Measurements from ENCODE around the gene FAM228B. TPM values are rescaled to one million over a fixed set of nuclear protein-coding genes. Genes with fewer than 3 reads are reported as not detected.

Gene FAM228B
- polyA plus RNA-seq, 1 donor = 12.6 TPM

DNA sequence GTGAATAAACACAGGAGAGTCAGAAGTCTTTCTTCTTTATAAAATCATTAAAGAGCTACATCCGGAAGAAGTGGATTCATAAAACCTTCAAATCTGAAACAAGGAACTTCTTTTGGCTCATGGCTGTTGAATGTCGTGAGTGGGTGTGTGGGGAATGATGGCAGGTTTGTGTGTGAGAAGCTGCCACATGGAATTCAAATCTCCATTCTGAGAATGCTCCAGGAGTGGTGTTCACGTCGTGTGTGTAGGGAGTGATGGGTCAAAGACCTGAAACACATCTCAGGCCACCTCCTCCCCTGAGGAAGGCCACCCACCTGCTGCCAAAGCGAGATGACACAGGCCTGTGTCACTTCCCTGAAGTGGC, 80.5 kb downstream of the FAM228B start:
- no peak for DNase-seq (ENCODE audit: low read depth)

GRCh38 chr2:24204505-24204904, 81.2 kb downstream of the FAM228B start:
- no peak for DNase-seq (ENCODE audit: low read depth)

DNA sequence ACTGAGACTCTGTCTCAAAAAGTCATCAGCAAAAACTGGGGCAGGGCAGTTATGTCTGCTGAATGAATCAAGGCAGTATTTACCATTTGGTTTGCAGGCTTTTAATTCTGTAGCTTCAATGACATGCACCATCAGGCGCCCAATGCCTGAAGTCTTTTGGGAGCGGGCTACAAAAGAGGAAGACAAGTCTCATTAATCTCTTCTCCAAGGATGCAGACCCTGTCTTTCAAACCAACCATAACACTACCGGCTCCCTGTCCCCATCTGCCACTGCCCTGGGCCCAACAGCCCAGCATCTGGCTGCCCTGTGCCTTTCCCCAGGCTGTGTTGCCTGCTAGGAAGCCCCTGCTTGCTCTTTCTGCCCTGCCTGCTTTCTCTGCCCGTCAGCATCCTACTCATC, 81.9 kb downstream of the FAM228B start:
- DNase-seq (ENCODE audit: low read depth) = no peak

GRCh38 chr2:24206242-24206641, 83.0 kb downstream of the FAM228B start:
- DNase-seq (ENCODE audit: low read depth) = no peak

DNA sequence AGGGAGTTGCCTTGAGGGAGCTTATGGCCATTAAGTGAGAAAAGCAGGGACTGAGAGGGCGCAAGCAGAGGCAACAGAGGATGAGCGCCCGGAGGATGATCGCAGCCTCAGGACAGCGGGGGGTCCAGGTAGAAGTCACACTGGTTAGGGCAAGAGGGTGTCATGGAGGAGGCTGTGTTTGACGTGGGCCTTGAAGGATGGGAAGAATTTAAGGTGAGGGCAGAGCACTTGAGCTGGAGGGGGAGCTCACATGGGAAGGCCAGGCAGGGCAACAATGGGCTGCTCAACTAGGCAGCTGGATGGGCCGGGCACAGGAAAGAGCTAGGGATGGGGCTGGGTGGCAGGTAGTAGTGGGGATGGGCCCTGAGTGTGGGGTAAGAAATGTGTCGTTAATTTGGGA, 83.4 kb downstream of the FAM228B start:
- no peak for DNase-seq (ENCODE audit: low read depth)

DNA sequence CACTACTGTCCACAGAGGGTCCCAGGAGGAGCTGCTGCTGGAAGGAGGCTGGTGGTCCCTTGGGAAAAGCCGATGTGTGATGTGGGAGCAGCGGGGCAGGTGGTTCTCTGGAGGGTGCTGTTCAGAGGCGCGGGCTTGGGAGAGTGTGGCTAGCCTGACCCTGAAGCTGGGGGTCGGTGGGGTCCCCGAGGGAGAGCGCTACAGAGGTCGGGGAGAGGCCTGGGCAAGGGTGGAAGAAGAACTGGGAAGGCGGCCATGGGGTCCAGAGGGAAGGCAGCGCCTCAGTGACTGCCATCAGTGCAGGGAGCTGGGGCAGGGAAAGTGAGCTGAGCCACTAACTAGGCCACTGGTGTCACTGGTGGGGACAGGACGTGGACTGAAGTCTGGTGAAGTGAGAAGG, 84.1 kb downstream of the FAM228B start:
- no peak for DNase-seq (ENCODE audit: low read depth)

DNA sequence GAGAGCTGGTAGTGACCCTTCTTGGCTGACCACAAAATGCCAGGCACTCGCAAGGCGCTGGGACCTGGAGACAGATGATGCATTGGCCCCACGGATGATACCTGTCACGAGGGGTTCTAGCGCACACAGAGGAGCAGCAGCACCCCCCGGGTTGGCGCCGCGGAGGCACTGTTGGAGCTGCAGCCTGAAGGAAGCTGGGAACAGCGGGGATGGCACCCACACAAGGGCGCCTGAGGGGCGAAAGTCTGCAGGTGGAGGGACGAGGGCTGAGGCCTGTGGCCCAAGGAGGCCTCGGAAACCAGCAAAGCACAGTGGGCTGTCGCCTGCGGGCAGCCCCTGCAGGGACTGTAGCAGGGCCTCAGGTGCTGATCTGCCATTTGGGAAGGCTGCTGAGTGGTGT, 85.2 kb downstream of the FAM228B start:
- DNase-seq (ENCODE audit: low read depth) = no peak

GRCh38 chr2:24209389-24210105, 86.3 kb downstream of the FAM228B start:
- no peak for DNase-seq (ENCODE audit: low read depth)

DNA sequence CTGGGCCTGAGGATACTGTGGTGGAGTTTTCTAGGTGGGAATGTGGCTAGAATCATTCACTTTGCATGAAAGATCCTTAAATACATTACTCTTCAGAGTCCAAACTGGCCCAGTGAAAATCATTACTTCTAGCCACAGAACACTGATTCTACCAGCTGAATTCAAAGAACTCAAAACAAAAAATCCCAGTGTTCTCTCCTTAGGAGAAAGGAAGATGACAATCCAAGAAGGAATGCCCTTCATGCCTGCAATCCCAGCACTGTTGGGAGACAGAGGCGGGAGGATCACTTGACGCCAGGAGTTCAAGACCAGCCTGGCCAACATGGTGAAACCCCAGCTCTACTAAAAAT, 86.8 kb downstream of the FAM228B start:
- no peak for DNase-seq (ENCODE audit: low read depth)

GRCh38 chr2:24210723-24211122, 87.5 kb downstream of the FAM228B start:
- no peak for DNase-seq (ENCODE audit: low read depth)

DNA sequence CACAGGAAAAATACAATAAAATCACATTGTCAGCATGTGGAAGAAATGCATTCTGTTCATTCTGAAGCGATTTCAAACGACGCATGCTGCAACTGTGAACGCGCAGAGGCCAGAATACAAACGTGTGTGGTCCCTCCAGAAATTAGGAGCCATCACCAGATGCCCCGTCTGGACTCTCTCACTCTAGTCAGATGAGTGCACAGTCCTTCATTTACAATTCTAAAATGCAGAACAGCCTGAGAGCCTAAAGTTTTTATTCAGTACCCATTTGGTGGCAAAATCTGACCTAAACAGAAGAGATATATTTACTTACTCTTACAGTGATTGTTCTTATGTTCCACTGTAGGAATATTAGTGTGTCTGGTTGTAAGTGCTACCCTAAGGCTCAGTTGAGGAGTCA, 88.1 kb downstream of the FAM228B start:
- DNase-seq (ENCODE audit: low read depth) = no peak

GRCh38 chr2:24214880-24215279, 91.6 kb downstream of the FAM228B start:
- DNase-seq (ENCODE audit: low read depth) = no peak

Other genes with a start within 250 kb of the FAM228B start
- gene ATAD2B, start 196.3 kb upstream of the FAM228B start, polyA plus RNA-seq (ENCODE audit: insufficient read length) = 11.5 TPM
- gene UBXN2A, start 183.0 kb upstream of the FAM228B start, polyA plus RNA-seq (ENCODE audit: insufficient read length) = 17.6 TPM
- 2.6 TPM for gene MFSD2B, start 113.4 kb upstream of the FAM228B start, polyA plus RNA-seq (ENCODE audit: insufficient read length)
- gene WDCP, start 76.1 kb upstream of the FAM228B start, polyA plus RNA-seq (ENCODE audit: insufficient read length) = 9.8 TPM
- 2.3 TPM for gene FKBP1B, start 73.7 kb upstream of the FAM228B start, polyA plus RNA-seq (ENCODE audit: insufficient read length)
- gene SF3B6, start 47.1 kb upstream of the FAM228B start, polyA plus RNA-seq (ENCODE audit: insufficient read length) = 78.1 TPM
- gene TP53I3, start 38.6 kb upstream of the FAM228B start, polyA plus RNA-seq (ENCODE audit: insufficient read length) = 25.8 TPM
- gene PFN4, start 135 bp upstream of the FAM228B start, polyA plus RNA-seq (ENCODE audit: insufficient read length) = 0.94 TPM
- 0.40 TPM for gene FAM228A, start 51.6 kb downstream of the FAM228B start, polyA plus RNA-seq (ENCODE audit: insufficient read length)
- gene ITSN2, start 237.1 kb downstream of the FAM228B start, polyA plus RNA-seq (ENCODE audit: insufficient read length) = 20.1 TPM

All from forelimb muscle (tissue), 1 donor.